Measurements from ENCODE around the gene CLIP2.

CLIP2 gene

DNA sequence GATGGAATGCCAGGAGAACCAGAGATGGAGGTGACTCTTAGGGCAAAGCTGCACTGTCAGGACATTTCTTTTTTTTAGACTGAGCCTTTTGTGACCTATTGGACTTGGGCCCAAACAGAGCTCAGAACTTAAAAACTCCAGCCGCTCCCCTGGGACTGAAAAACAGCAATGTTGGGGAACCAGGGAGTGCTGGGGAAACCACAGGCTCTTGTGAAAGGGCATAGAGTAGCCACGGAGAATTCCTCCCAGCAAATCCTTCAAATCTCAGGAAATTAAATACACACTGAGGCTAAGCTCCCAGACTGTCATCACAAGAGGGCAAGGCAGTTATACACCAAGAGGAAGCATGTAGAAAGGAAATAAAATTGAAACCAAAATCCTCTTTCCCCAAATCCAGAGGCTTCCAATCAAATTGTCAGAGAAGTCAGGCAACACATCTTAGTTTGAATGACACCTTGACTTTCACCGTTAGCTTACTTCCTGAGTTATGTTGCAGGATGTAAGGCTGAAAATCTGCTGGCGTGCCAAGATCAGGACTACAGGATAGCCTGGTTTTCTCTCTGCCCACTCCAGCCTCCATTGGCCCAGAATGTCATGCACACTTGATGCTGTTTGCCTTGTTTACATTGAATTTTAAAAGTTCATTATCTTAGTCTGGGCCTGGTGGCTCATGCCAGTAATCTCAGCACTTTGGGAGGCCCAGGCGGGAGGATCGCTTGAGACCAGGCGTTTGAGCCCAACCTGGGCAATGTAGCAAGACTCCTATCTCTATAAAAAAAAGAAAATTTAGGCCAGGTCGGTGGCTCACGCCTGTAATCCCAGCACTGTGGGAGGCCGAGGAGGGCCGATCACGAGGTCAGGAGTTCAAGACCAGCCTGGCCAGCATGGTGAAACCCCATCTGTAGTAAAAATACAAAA, 32.5 kb upstream of the CLIP2 start:
- H3K27me3 ChIP-seq (ENCODE audit: insufficient read depth, poor library complexity, severe bottlenecking) = no peaks in the 10 kb centered on the region
- H3K4me3 ChIP-seq (ENCODE audit: severe bottlenecking) = no peak overlapping the region
- no peaks in the 10 kb centered on the region for H3K4me1 ChIP-seq (ENCODE audit: insufficient read depth, poor library complexity, severe bottlenecking)
- TF ChIP-seq, protein P1, sequence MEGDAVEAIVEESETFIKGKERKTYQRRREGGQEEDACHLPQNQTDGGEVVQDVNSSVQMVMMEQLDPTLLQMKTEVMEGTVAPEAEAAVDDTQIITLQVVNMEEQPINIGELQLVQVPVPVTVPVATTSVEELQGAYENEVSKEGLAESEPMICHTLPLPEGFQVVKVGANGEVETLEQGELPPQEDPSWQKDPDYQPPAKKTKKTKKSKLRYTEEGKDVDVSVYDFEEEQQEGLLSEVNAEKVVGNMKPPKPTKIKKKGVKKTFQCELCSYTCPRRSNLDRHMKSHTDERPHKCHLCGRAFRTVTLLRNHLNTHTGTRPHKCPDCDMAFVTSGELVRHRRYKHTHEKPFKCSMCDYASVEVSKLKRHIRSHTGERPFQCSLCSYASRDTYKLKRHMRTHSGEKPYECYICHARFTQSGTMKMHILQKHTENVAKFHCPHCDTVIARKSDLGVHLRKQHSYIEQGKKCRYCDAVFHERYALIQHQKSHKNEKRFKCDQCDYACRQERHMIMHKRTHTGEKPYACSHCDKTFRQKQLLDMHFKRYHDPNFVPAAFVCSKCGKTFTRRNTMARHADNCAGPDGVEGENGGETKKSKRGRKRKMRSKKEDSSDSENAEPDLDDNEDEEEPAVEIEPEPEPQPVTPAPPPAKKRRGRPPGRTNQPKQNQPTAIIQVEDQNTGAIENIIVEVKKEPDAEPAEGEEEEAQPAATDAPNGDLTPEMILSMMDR (IDR thresholded peaks at IDR 0.05; ENCODE audit: poor library complexity, severe bottlenecking) = no peak
- H3K9me3 ChIP-seq (ENCODE audit: severe bottlenecking) = no peaks in the 10 kb centered on the region
- DNase-seq (ENCODE audit: low spot score) (no peak), ATAC-seq (ENCODE audit: low read depth) (no peak)
- H3K36me3 ChIP-seq (ENCODE audit: low read depth) = peaks cover 7% of the 10 kb centered on the region
- no peak overlapping the region for H3K27ac ChIP-seq (ENCODE audit: poor library complexity, severe bottlenecking)

DNA sequence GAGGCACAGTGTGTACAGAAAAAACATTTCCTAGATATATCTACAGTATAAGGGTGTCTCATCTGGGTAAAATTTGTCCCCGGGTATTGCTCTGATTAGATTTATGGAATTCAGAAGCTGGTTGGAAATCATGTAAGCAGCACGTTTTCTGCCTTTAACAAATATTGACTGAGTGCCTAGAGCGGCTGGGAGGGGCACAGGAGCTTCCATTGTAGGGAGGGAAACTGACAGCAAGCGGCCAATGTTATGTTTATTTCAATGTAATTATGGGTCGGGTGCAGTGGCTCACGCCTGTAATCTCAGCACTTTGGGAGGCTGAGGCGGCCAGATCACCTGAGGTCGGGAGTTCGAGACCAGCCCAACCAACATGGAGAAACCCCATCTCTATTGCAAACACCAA, 30.6 kb upstream of the CLIP2 start:
- ATAC-seq (ENCODE audit: low read depth) (no peak), DNase-seq (ENCODE audit: low spot score) (no peak)
- Histone ChIP-seq H3K36me3 (ENCODE audit: low read depth) (no peaks in the 10 kb centered on the region), H3K4me3 (ENCODE audit: severe bottlenecking) (no peak overlapping the region), H3K27me3 (ENCODE audit: insufficient read depth, poor library complexity, severe bottlenecking) (no peaks in the 10 kb centered on the region), H3K4me1 (ENCODE audit: insufficient read depth, poor library complexity, severe bottlenecking) (no peaks in the 10 kb centered on the region), H3K27ac (ENCODE audit: poor library complexity, severe bottlenecking) (no peak overlapping the region), H3K9me3 (ENCODE audit: severe bottlenecking) (no peaks in the 10 kb centered on the region)
- TF ChIP-seq, protein P1 (IDR thresholded peaks at IDR 0.05; ENCODE audit: poor library complexity, severe bottlenecking) = no peak

DNA sequence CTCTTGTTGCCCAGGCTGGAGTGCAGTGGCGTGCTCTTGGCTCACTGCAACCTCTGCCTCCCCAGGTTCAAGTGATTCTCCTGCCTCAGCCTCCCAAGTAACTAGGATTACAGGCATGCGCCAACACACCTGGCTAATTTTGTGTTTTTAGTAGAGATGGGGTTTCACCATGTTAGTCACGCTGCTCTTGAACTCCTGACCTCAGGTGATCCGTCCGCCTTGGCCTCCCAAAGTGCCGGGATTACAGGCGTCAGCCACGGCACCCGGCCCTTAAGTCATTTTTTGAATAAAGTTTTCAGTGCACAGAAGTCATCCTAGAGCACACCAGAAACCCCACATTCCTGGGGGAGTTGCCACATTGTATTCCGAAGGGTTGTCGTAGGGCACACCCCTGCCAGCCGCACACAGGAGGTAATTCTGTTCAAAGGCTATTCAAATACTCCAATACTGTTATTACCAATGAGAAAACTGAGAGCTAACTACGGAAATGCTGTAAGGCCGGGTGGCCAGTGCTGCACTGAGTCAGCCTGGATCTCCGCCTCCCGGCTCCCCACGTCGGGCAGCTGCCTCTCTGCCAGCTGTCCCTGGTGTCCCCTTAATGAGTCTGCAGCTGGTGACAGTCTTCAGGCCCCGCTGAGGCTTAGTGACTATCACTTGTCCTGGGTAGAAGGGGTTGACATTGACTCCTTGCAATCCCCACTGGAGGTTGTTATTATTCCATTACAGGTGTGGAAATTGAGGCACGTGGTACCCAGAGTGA, 26.4 kb upstream of the CLIP2 start:
- Histone ChIP-seq H3K36me3 (ENCODE audit: low read depth) (no peaks in the 10 kb centered on the region), H3K27ac (ENCODE audit: poor library complexity, severe bottlenecking) (no peak overlapping the region), H3K9me3 (ENCODE audit: severe bottlenecking) (no peaks in the 10 kb centered on the region), H3K27me3 (ENCODE audit: insufficient read depth, poor library complexity, severe bottlenecking) (no peaks in the 10 kb centered on the region), H3K4me3 (ENCODE audit: severe bottlenecking) (no peak overlapping the region), H3K4me1 (ENCODE audit: insufficient read depth, poor library complexity, severe bottlenecking) (no peaks in the 10 kb centered on the region)
- DNase-seq (ENCODE audit: low spot score) (no peak), ATAC-seq (ENCODE audit: low read depth) (no peak)
- TF ChIP-seq, protein P1 (IDR thresholded peaks at IDR 0.05; ENCODE audit: poor library complexity, severe bottlenecking) = no peak

DNA sequence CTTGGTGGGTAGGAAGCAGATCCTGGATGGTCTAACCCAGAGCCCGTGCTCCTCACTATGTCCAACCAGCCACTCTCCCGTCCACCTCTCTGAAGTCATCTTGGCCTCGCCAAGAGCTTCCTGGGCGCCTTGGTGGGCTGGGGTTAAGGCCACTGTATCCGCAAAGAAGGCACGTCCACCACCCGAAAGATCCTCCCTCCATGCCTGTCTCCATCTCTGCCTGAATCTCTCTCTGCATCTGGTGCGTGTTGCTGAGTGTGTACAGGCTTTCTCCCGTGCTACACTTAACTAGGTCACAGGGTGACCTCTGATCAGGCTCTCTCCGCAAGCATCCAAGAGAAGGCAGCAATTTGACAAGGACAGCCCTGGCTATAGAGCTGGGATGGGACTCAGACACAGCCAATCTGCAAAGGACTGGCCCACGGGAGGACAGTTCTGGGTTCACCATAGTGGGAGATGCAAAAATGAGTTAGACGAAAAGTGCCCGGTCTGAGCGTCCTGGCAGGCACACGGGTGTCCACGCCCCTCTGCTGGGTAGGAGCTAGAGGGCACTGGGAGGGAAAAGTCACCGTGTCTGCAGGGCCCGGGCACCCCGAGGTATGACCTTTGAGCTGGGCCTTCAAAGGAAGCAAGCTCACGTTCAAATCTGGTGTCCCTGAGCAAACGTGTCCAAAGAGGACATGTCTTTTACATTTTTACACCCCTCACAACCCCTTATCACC, 25.6 kb upstream of the CLIP2 start:
- Histone ChIP-seq H3K9me3 (ENCODE audit: severe bottlenecking) (no peaks in the 10 kb centered on the region), H3K27me3 (ENCODE audit: insufficient read depth, poor library complexity, severe bottlenecking) (no peaks in the 10 kb centered on the region), H3K4me1 (ENCODE audit: insufficient read depth, poor library complexity, severe bottlenecking) (no peaks in the 10 kb centered on the region), H3K36me3 (ENCODE audit: low read depth) (no peaks in the 10 kb centered on the region), H3K4me3 (ENCODE audit: severe bottlenecking) (no peak overlapping the region), H3K27ac (ENCODE audit: poor library complexity, severe bottlenecking) (no peak overlapping the region)
- ATAC-seq (ENCODE audit: low read depth) = no peak
- no peak for DNase-seq (ENCODE audit: low spot score)
- TF ChIP-seq, protein P1 (IDR thresholded peaks at IDR 0.05; ENCODE audit: poor library complexity, severe bottlenecking) = no peak

Measured in RWPE2 (cell line).